Right lobe of liver (tissue), 6 donors: Measurements from ENCODE around the gene TIAL1. TPM values are rescaled to one million over a fixed set of nuclear protein-coding genes. Genes with fewer than 3 reads are reported as not detected.
"Not testable (repeated sequence)": the region's sequence is repeated elsewhere in the genome, so short reads cannot be mapped to it uniquely, and the experiment has no call there.

Experiments used
- ATAC-seq, 4 donors: fragments of 200-7000 bp; cut with Tn5 transposase; one replicate each; pipeline ENCODE4 v1.9.1; 2020; ENCODE audit warnings: mild to moderate bottlenecking in 4 of 4, moderate library complexity in 4 of 4
- DNase-seq, 3 donors: peaks; one replicate each; pipeline ENCODE4 v3.0.0-alpha.2; 2020
- H3K27ac ChIP-seq, 3 donors: fragments of 200-600 bp; one replicate each; pipeline ENCODE4 v1.8.0; 2022
- H3K27me3 ChIP-seq, 2 donors: fragments of 200-600 bp; one replicate each; pipeline ENCODE4 v1.8.0; 2022
- H3K36me3 ChIP-seq, 4 donors: fragments of 200-600 bp; sonication (generic) in 1 of 4; one replicate each; pipeline versions ENCODE4 v1.5.1 to v1.8.0; 2017 to 2022; ENCODE audit warnings: control low read depth in 1 of 4
- H3K4me1 ChIP-seq, 4 donors: fragments of 200-600 bp; sonication (generic) in 1 of 4; one replicate each; pipeline versions ENCODE4 v1.5.1 to v1.8.0; 2017 to 2022; ENCODE audit warnings: control low read depth in 1 of 4
- H3K4me3 ChIP-seq, 3 donors: fragments of 200-600 bp; one replicate each; pipeline ENCODE4 v1.8.0; 2022
- H3K9me3 ChIP-seq, 4 donors: fragments of 200-600 bp; sonication (generic) in 1 of 4; one replicate each; pipeline versions ENCODE4 v1.5.1 to v1.8.0; 2017 to 2022; ENCODE audit warnings: control low read depth in 1 of 4
- POLR2A ChIP-seq: fragments of 450-650 bp; IDR thresholded peaks from one replicate; pipeline ENCODE4 v1.6.1; 2017; ENCODE audit warnings: antibody characterized with exemption, mild to moderate bottlenecking
- WGBS: methylation state at CpG from one replicate; pipeline ENCODE4 v1.1.6; 2018; ENCODE audit warnings: low coverage, low lambda C conversion rate; ENCODE audit not compliant: insufficient coverage; ENCODE audit errors: missing lambda C conversion rate; 5-methylcytosine and 5-hydroxymethylcytosine counted together
- intact Hi-C, 2 donors: fragments of 100-400 bp; cut with DNase I; formaldehyde crosslinking; loops; one replicate each; pipeline versions ENCODE4 v1.11.2 to v1.14.1; 2022
- total RNA-seq, 6 experiments: library from RNA; depleted of rRNA in 2 of 6; stranded (reverse); fragments of >200 nt in 2 of 6; fragmentation: NEBNext Ultra II Directional in 3 of 6; extraction: Animal tissue kit (Norgen Biotek cat#: 25700) in 3 of 6; gene quantifications; one replicate each; pipeline versions ENCODE4 v1.1.0 to v1.2.4, GENCODE V29; 2016 to 2023
- TF ChIP-seq, protein P1 (sequence below), 4 donors: fragments of 200-600 bp in 3 of 4; fragments of 450-650 bp in 1 of 4; IDR thresholded peaks; one replicate each; pipeline versions ENCODE4 v1.5.1 to v1.8.0; 2016 to 2022; ENCODE audit warnings: antibody characterized with exemption in 4 of 4, mild to moderate bottlenecking in 2 of 4
- donor health status: DM: no; HTN: yes; CAD: no.
- donor health status: DM: no; HTN: no; CAD: no.
- donor health status: DM: no; HTN: no; CAD: no.
- donor health status: DM: no; HTN: yes; CAD: no.
- donor health status: DM: no; HTN: yes; CAD: no.

TIAL1 gene
- total RNA-seq, 6 experiments from 2014 or later: 37.2 to 52.2 (median 46.3) TPM

DNA sequence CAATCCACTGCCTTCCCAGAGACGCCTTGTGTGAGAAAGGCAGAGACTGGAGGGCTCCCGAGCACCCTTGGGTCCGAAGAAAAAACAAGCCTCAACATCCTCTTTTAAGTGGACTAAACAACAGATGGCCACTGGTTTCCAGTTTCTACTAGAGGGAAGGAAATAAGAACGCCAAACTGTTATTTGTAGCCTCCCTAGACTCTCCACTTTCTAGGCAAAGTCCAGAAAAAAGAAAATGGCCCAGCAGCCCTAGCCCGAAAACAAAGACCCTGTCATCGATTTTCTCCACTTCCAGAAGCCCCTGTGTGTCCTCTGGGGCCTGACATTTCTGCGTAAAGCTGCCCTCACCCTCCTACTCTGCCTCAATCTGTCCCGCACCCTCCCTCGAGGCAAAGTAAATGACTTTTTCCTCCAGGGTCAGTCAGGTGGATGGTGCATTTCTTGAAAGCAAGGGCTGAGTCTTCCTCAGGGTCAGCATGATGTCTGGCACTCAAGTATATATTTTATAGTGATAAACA is 60.2 kb downstream of the TIAL1 start:
- no peaks in the 10 kb centered on the region for H3K36me3 ChIP-seq
- H3K4me3 ChIP-seq: no peak overlapping the region
- no peak overlapping the region for H3K27ac ChIP-seq
- TF ChIP-seq, protein P1, sequence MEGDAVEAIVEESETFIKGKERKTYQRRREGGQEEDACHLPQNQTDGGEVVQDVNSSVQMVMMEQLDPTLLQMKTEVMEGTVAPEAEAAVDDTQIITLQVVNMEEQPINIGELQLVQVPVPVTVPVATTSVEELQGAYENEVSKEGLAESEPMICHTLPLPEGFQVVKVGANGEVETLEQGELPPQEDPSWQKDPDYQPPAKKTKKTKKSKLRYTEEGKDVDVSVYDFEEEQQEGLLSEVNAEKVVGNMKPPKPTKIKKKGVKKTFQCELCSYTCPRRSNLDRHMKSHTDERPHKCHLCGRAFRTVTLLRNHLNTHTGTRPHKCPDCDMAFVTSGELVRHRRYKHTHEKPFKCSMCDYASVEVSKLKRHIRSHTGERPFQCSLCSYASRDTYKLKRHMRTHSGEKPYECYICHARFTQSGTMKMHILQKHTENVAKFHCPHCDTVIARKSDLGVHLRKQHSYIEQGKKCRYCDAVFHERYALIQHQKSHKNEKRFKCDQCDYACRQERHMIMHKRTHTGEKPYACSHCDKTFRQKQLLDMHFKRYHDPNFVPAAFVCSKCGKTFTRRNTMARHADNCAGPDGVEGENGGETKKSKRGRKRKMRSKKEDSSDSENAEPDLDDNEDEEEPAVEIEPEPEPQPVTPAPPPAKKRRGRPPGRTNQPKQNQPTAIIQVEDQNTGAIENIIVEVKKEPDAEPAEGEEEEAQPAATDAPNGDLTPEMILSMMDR (IDR thresholded peaks at IDR 0.05): no peak
- no peak for TF ChIP-seq POLR2A
- ATAC-seq: peak in 1 of 4 donors; percentile 52
- WGBS: 67% methylated on average over 7 of the region's 9 CpGs
- no peaks in the 10 kb centered on the region for H3K9me3 ChIP-seq
- H3K27me3 ChIP-seq: no peaks in the 10 kb centered on the region
- intact Hi-C loops: no loop called here
- no peaks in the 10 kb centered on the region for H3K4me1 ChIP-seq
- no peak for DNase-seq

DNA sequence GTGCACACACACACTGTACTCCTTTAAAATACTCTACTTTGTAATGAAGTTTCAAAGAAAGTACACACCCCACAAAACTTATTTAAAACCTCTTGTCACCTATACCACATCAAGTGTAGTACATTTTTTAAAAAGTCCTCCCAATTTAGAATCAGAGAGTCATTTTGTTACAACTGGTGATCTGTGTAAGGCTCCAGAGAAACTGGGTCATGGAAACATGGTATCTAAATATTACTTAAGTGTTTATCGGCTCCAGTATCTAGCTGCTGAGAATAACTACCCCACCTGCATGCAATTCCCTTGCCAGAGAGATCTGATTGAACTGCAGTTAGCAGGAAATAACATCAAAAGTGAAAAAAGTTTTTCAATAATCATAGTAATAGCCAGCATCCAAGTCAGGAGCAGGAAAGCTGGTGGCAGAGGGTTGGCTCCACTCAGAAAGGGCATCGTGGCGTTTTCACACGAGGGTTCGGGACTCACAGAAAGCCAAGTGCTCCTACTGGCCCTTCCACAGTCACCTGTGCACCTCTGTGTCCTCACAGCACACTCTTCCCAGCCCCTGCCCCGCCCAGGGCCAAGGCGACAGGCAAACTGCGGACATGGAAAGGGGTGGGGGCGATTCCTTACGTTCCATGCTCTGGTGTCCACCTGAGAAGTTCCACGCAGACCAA is 60.8 kb downstream of the TIAL1 start:
- Histone ChIP-seq H3K9me3 (no peaks in the 10 kb centered on the region), H3K4me3 (no peak overlapping the region), H3K27ac (no peak overlapping the region), H3K4me1 (no peaks in the 10 kb centered on the region), H3K36me3 (no peaks in the 10 kb centered on the region), H3K27me3 (no peaks in the 10 kb centered on the region)
- ATAC-seq (no peak), DNase-seq (no peak)
- intact Hi-C loops: no loop called here
- TF ChIP-seq, protein P1 (IDR thresholded peaks at IDR 0.05): no peak
- TF ChIP-seq POLR2A: no peak
- 52% methylated on average over 7 of the region's 11 CpGs for WGBS

DNA sequence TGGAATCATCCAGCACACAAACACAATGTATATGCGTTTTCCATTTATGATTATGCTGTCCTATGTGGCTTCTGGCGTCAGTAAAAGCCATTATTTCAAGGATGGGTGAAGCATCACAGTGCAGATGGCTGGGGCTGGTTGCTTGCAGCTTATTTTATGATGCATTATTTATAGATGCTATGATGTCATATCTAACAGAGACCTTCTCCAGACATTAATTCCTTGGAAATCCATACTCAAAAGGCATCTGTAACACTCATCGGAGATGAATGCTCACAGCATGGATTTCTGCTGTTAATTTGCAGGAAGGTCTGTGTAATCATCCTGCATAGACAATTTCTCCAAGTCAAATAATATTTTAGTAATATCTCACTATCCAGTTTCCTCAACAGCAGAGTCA is 61.5 kb downstream of the TIAL1 start:
- no peak for TF ChIP-seq POLR2A
- TF ChIP-seq, protein P1 (IDR thresholded peaks at IDR 0.05): no peak
- Histone ChIP-seq H3K36me3 (no peaks in the 10 kb centered on the region), H3K4me1 (no peaks in the 10 kb centered on the region), H3K4me3 (no peak overlapping the region), H3K9me3 (no peaks in the 10 kb centered on the region), H3K27ac (no peak overlapping the region), H3K27me3 (no peaks in the 10 kb centered on the region)
- WGBS: 80% methylated on average over 3 of the region's 3 CpGs
- intact Hi-C loops: no loop called here
- DNase-seq (no peak), ATAC-seq (no peak)

DNA sequence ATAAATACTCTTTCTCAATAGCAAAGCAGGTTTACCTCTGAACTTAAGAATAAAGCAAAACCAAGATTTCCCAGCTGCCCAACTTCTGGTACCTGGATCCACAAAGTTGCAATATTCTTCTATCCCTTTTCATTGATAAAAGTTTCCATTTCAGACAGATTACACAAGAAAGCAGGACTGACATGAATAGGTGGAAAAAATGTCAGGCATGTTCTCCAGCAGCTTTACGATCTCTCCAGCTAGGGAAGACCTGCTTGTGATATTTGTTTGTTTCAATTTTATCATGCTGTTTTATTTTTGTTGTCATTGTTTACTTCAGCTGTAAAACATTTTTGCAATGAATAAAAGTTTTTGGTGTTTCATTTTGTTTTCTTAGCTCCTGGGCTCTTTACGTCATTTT is 63.3 kb downstream of the TIAL1 start:
- Histone ChIP-seq H3K9me3 (no peaks in the 10 kb centered on the region), H3K36me3 (no peaks in the 10 kb centered on the region), H3K4me3 (no peak overlapping the region), H3K27me3 (no peaks in the 10 kb centered on the region), H3K4me1 (no peaks in the 10 kb centered on the region), H3K27ac (no peak overlapping the region)
- DNase-seq (no peak), ATAC-seq (no peak)
- intact Hi-C loops: no loop called here
- no peak for TF ChIP-seq POLR2A
- TF ChIP-seq, protein P1 (IDR thresholded peaks at IDR 0.05): no peak
- 86% methylated on average over 2 of the region's 2 CpGs for WGBS

DNA sequence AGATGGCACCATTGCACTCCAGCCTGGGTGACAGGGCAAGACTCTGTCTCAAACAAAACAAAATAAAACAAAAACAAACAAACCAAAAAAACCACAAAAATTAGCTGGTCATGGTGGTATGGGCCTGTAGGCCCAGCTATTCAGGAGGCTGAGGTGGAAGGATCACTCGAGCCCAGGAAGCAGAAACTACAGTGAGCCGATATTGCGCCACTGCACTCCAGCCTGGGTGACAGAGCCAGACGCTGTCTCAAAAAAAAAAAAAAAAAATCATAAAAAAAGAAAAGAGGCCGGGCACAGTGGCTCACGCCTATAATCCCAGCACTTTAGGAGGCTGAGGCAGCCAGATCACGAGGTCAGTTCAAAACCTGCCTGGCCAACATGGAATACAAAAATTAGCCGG is 64.0 kb downstream of the TIAL1 start:
- H3K4me3 ChIP-seq, H3K27ac ChIP-seq, H3K27me3 ChIP-seq, intact Hi-C loops, DNase-seq, H3K9me3 ChIP-seq, H3K4me1 ChIP-seq, H3K36me3 ChIP-seq: not testable (repeated sequence)
- peak in 1 of 4 donors; percentile 40 for ATAC-seq
- 79% methylated on average over 8 of the region's 8 CpGs for WGBS

DNA sequence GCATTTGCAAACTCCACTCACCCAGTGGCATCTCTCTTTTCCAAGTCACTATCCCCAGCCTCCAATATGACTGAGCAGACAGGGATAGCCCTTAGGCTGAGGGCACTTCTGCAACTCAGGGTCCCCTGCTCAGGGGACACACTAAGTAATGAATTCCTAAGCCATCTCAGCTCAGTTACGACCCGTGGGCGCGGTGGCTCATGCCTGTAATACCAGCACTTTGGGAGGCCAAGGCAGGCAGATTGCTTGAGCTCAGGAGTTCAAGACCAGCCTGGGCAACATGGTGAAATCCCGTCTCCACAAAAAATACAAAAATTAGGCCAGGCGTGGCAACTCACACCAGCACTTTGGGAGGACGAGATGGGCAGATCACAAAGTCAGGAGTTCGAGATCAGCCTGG is 64.5 kb downstream of the TIAL1 start:
- H3K9me3 ChIP-seq, H3K27me3 ChIP-seq, ATAC-seq, intact Hi-C loops, H3K36me3 ChIP-seq, H3K27ac ChIP-seq, H3K4me3 ChIP-seq, H3K4me1 ChIP-seq, DNase-seq: not testable (repeated sequence)
- WGBS: 94% methylated on average over 7 of the region's 8 CpGs
